HepG2 (cell line): ENCODE data around the gene BOLA2B. TPM values are rescaled to one million over a fixed set of nuclear protein-coding genes. Genes with fewer than 3 reads are reported as not detected.

Experiments used
- HES4 ChIP-seq: sonication (generic); formaldehyde crosslinking; IDR thresholded peaks from 2 replicates; pipeline ENCODE4 v1.9.0; 2021; ENCODE audit warnings: mild to moderate bottlenecking, missing genetic modification reagents, borderline replicate concordance
- KDM5B ChIP-seq: sonication (generic); formaldehyde crosslinking; IDR thresholded peaks from 2 replicates; pipeline ENCODE4 v1.4.0; 2020; ENCODE audit warnings: missing genetic modification reagents, mild to moderate bottlenecking, borderline replicate concordance
- ZNF138 ChIP-seq: sonication (generic); formaldehyde crosslinking; IDR thresholded peaks from 2 replicates; pipeline ENCODE4 v1.5.0; 2020; ENCODE audit warnings: mild to moderate bottlenecking, low read depth, missing genetic modification reagents
- ZNF468 ChIP-seq: sonication (generic); formaldehyde crosslinking; IDR thresholded peaks from 2 replicates; pipeline ENCODE4 v1.8.0; 2022; ENCODE audit warnings: mild to moderate bottlenecking, moderate library complexity, missing genetic modification reagents
- ZNF501 ChIP-seq: sonication (generic); formaldehyde crosslinking; IDR thresholded peaks from 2 replicates; pipeline ENCODE4 v1.5.1; 2020; ENCODE audit warnings: mild to moderate bottlenecking, moderate library complexity, missing genetic modification reagents
- ZNF770 ChIP-seq: sonication (generic); formaldehyde crosslinking; IDR thresholded peaks from 2 replicates; pipeline ENCODE4 v1.5.0; 2020; ENCODE audit warnings: mild to moderate bottlenecking, missing genetic modification reagents
- ZSCAN12 ChIP-seq: sonication (generic); formaldehyde crosslinking; IDR thresholded peaks from 2 replicates; pipeline ENCODE4 v1.9.0; 2021; ENCODE audit warnings: mild to moderate bottlenecking, missing genetic modification reagents
- polyA plus RNA-seq, 8 experiments: library from polyadenylated mRNA; depleted of rRNA in 3 of 8; stranded (reverse) in 7 of 8; unstranded in 1 of 8; fragments of >200 nt; fragmentation: Illumina TruSeq in 4 of 8; extraction: Trizol in 4 of 8; gene quantifications; 2 replicates each; pipeline versions ENCODE4 v1.2.1 to v1.2.3, GENCODE V29; 2011 to 2016; ENCODE audit warnings: low read depth in 4 of 8, missing spikeins in 1 of 8, mixed read lengths in 1 of 8; ENCODE audit not compliant: insufficient read depth in 1 of 8
- total RNA-seq, 5 experiments: library from RNA; depleted of rRNA; stranded (reverse); fragments of >200 nt; fragmentation: Illumina TruSeq; extraction: Trizol; gene quantifications; 2 replicates each; pipeline ENCODE4 v1.2.3, GENCODE V29; 2016; ENCODE audit warnings: low read depth in 1 of 5
- TF ChIP-seq, protein P1 (sequence below): sonication (generic); formaldehyde crosslinking; IDR thresholded peaks from 2 replicates; pipeline ENCODE4 v1.4.0; 2020; ENCODE audit warnings: missing genetic modification reagents
- TF ChIP-seq, protein P2 (sequence below): sonication (generic); formaldehyde crosslinking; IDR thresholded peaks from 2 replicates; pipeline ENCODE4 v1.5.0; 2020; ENCODE audit warnings: missing genetic modification reagents
- TF ChIP-seq, protein P3 (sequence below): sonication (generic); formaldehyde crosslinking; IDR thresholded peaks from 2 replicates; pipeline ENCODE4 v1.5.0; 2020; ENCODE audit warnings: missing genetic modification reagents

BOLA2B gene
- total and polyA plus RNA-seq, 2 of the 13 experiments (the other 11 are each of a cell fraction or from before 2014, with no cell fraction given): 63.8 to 295 TPM

GRCh38 chr16:30144017-30144416 lies 49.4 kb downstream of the BOLA2B start (continued):
- TF ChIP-seq, protein P1, sequence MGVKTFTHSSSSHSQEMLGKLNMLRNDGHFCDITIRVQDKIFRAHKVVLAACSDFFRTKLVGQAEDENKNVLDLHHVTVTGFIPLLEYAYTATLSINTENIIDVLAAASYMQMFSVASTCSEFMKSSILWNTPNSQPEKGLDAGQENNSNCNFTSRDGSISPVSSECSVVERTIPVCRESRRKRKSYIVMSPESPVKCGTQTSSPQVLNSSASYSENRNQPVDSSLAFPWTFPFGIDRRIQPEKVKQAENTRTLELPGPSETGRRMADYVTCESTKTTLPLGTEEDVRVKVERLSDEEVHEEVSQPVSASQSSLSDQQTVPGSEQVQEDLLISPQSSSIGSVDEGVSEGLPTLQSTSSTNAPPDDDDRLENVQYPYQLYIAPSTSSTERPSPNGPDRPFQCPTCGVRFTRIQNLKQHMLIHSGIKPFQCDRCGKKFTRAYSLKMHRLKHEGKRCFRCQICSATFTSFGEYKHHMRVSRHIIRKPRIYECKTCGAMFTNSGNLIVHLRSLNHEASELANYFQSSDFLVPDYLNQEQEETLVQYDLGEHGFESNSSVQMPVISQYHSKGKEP: no peak
- no peak for TF ChIP-seq ZNF501 (CRISPR knock-in tag)
- no peak for TF ChIP-seq KDM5B
- TF ChIP-seq ZNF770 (CRISPR knock-in tag): peak; percentile 95
- no peak for TF ChIP-seq ZSCAN12 (CRISPR knock-in tag)
- TF ChIP-seq, protein P2, sequence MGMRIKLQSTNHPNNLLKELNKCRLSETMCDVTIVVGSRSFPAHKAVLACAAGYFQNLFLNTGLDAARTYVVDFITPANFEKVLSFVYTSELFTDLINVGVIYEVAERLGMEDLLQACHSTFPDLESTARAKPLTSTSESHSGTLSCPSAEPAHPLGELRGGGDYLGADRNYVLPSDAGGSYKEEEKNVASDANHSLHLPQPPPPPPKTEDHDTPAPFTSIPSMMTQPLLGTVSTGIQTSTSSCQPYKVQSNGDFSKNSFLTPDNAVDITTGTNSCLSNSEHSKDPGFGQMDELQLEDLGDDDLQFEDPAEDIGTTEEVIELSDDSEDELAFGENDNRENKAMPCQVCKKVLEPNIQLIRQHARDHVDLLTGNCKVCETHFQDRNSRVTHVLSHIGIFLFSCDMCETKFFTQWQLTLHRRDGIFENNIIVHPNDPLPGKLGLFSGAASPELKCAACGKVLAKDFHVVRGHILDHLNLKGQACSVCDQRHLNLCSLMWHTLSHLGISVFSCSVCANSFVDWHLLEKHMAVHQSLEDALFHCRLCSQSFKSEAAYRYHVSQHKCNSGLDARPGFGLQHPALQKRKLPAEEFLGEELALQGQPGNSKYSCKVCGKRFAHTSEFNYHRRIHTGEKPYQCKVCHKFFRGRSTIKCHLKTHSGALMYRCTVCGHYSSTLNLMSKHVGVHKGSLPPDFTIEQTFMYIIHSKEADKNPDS (CRISPR knock-in tag): no peak
- TF ChIP-seq ZNF138: no peak
- TF ChIP-seq, protein P3, sequence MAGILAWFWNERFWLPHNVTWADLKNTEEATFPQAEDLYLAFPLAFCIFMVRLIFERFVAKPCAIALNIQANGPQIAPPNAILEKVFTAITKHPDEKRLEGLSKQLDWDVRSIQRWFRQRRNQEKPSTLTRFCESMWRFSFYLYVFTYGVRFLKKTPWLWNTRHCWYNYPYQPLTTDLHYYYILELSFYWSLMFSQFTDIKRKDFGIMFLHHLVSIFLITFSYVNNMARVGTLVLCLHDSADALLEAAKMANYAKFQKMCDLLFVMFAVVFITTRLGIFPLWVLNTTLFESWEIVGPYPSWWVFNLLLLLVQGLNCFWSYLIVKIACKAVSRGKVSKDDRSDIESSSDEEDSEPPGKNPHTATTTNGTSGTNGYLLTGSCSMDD (CRISPR knock-in tag): no peak
- no peak for TF ChIP-seq ZNF468 (CRISPR knock-in tag)
- no peak for TF ChIP-seq HES4 (CRISPR knock-in tag)
